Adipose tissue (tissue), 3 donors: Measurements from ENCODE around the gene ERLEC1. TPM values are rescaled to one million over a fixed set of nuclear protein-coding genes. Genes with fewer than 3 reads are reported as not detected.
"Not testable (repeated sequence)": the region's sequence is repeated elsewhere in the genome, so short reads cannot be mapped to it uniquely, and the experiment has no call there.

Experiments used
- H3K27ac ChIP-seq: one replicate; pipeline ENCODE4 v1.5.1; 2013; ENCODE audit warnings: low read depth, low read length
- WGBS, 3 donors: extraction: QIAGEN DNeasy Blood & Tissue Kit; methylation state at CpG; one replicate each; pipeline ENCODE4 v1.1.7; 2013; 5-methylcytosine and 5-hydroxymethylcytosine counted together
- polyA plus RNA-seq, 3 donors: library from polyadenylated mRNA; stranded (reverse); fragments of 200-250 nt; gene quantifications; one replicate each; pipeline ENCODE4 v1.2.3, GENCODE V29; 2013
- donor health status: healthy with polysubstance abuse.
- donor health status: Bipolar disorder and iron deficiency.
- donor health status: healthy.

The ERLEC1 gene
- polyA plus RNA-seq, 3 donors, result 34.4 to 45.2 (median 34.8) TPM

- no peak overlapping the region for H3K27ac ChIP-seq
- 43 to 66% (median 49%) methylated on average over 1 of the region's 1 CpG for WGBS, 3 donors
Observed at GRCh38 chr2:53826030-53826410, 39.2 kb downstream of the ERLEC1 start.

- 50 to 70% (median 56%) methylated on average over 3 of the region's 3 CpGs for WGBS, 3 donors
- no peak overlapping the region for H3K27ac ChIP-seq
Observed at GRCh38 chr2:53826587-53827397, 39.9 kb downstream of the ERLEC1 start.

- WGBS, 3 donors, result 84 to 89% (median 88%) methylated on average over 3 of the region's 3 CpGs
- no peak overlapping the region for H3K27ac ChIP-seq
Observed at GRCh38 chr2:53827398-53828175, 40.7 kb downstream of the ERLEC1 start.

GRCh38 chr2:53828331-53828730 is 41.5 kb downstream of the ERLEC1 start:
- WGBS, 3 donors, result 96 to 97% (median 97%) methylated on average over 4 of the region's 4 CpGs
- no peak overlapping the region for H3K27ac ChIP-seq

- no peak overlapping the region for H3K27ac ChIP-seq
- WGBS, 3 donors, result 82 to 90% (median 89%) methylated on average over 11 of the region's 11 CpGs
Observed at GRCh38 chr2:53829273-53829979, 42.6 kb downstream of the ERLEC1 start.

- 78 to 96% (median 95%) methylated on average over 4 of the region's 4 CpGs for WGBS, 3 donors
- H3K27ac ChIP-seq, result not testable (repeated sequence)
Observed at GRCh38 chr2:53829980-53830290, 43.1 kb downstream of the ERLEC1 start.

- H3K27ac ChIP-seq, result no peak overlapping the region
- 78 to 100% (median 81%) methylated on average over 1 of the region's 1 CpG for WGBS, 3 donors
Observed at GRCh38 chr2:53840580-53840979, 53.7 kb downstream of the ERLEC1 start.

GRCh38 chr2:53841651-53842050 is 54.8 kb downstream of the ERLEC1 start:
- 97 to 98% (median 97%) methylated on average over 7 of the region's 7 CpGs for WGBS, 3 donors
- H3K27ac ChIP-seq, result not testable (repeated sequence)

- no peak overlapping the region for H3K27ac ChIP-seq
- WGBS, 3 donors, result 63 to 82% (median 80%) methylated on average over 3 of the region's 3 CpGs
Observed at GRCh38 chr2:53842891-53843290, 56.0 kb downstream of the ERLEC1 start.

- WGBS, 3 donors, result 59 to 80% (median 70%) methylated on average over 2 of the region's 2 CpGs
- H3K27ac ChIP-seq, result no peak overlapping the region
Observed at GRCh38 chr2:53843595-53843994, 56.8 kb downstream of the ERLEC1 start.

- WGBS, 3 donors, result 83 to 95% (median 88%) methylated on average over 2 of the region's 2 CpGs
- no peak overlapping the region for H3K27ac ChIP-seq
Observed at GRCh38 chr2:53848062-53848461, 61.2 kb downstream of the ERLEC1 start.

GRCh38 chr2:53851052-53851757 is 64.4 kb downstream of the ERLEC1 start:
- not testable (repeated sequence) for H3K27ac ChIP-seq
- WGBS, 3 donors, result 74 to 92% (median 89%) methylated on average over 9 of the region's 9 CpGs

- 96% methylated on average over 4 of the region's 4 CpGs for WGBS, 3 donors
- H3K27ac ChIP-seq, result no peak overlapping the region
Observed at GRCh38 chr2:53852532-53852931, 65.7 kb downstream of the ERLEC1 start.

GRCh38 chr2:53854678-53855077 is 67.8 kb downstream of the ERLEC1 start:
- WGBS, 3 donors, result 93 to 100% (median 94%) methylated on average over 2 of the region's 2 CpGs
- H3K27ac ChIP-seq, result no peak overlapping the region

- no peak overlapping the region for H3K27ac ChIP-seq
- 82 to 91% (median 87%) methylated on average over 2 of the region's 2 CpGs for WGBS, 3 donors
Observed at GRCh38 chr2:53856272-53856671, 69.4 kb downstream of the ERLEC1 start.

GRCh38 chr2:53859206-53860181 is 72.7 kb downstream of the ERLEC1 start, which contains the start of gene GPR75:
GPR75 (minus strand) TSS chr2:53859967; CDS start chr2:53854756, 5,211 bp downstream.
- 22 to 69% (median 47%) methylated on average over 42 to 72 of the region's 72 CpGs for WGBS, 3 donors
- H3K27ac ChIP-seq, result no peak within 1 kb of the TSS

- 93 to 97% (median 94%) methylated on average over 5 of the region's 5 CpGs for WGBS, 3 donors
Observed at GRCh38 chr2:53861824-53862223, 75.0 kb downstream of the ERLEC1 start.

More at GRCh38 chr2:53861824-53862223, 75.0 kb downstream of the ERLEC1 start:
- no peak overlapping the region for H3K27ac ChIP-seq
